ENCODE data around the gene FCHSD2.

The FCHSD2 gene

GRCh38 chr11:72947229-72947628 is 194.9 kb downstream of the FCHSD2 start:
- Histone ChIP-seq H3K4me1 (ENCODE audit: control insufficient read depth, insufficient read depth, low read length, poor library complexity, severe bottlenecking) (no peaks in the 10 kb centered on the region), H3K27ac (ENCODE audit: insufficient read depth, low read length, poor library complexity, severe bottlenecking) (no peak overlapping the region), H3K27me3 (replicated peaks; ENCODE audit: control insufficient read depth, insufficient read depth, low read length, poor library complexity, severe bottlenecking) (no peaks in the 10 kb centered on the region), H3K36me3 (ENCODE audit: control insufficient read depth, insufficient read depth, low read length) (no peaks in the 10 kb centered on the region), H3K9me3 (ENCODE audit: control insufficient read depth, low read length) (no peaks in the 10 kb centered on the region), H3K4me3 (ENCODE audit: insufficient read depth, low read depth, low read length, poor library complexity, severe bottlenecking) (no peak overlapping the region)
- no peak for DNase-seq

DNA sequence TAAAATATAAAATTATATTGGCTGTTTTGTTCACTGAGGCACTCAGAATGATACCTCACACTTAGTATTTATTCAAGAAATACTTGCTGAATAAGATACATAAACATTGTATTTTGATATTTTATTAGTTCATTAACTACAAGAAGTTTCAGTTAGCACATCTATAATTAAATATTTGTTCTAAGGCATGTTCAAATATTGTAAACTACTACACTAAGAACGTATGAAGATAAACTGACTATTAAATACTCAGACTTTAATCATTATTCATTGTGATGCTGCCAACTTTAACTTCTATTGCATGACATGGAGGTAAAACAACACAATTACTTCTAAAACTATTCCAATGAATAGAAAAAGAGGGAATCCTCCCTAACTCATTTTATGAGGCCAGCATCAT is 198.5 kb downstream of the FCHSD2 start:
- no peak for DNase-seq
- Histone ChIP-seq H3K27me3 (replicated peaks; ENCODE audit: control insufficient read depth, insufficient read depth, low read length, poor library complexity, severe bottlenecking) (no peaks in the 10 kb centered on the region), H3K9me3 (ENCODE audit: control insufficient read depth, low read length) (no peaks in the 10 kb centered on the region), H3K4me1 (ENCODE audit: control insufficient read depth, insufficient read depth, low read length, poor library complexity, severe bottlenecking) (no peaks in the 10 kb centered on the region), H3K4me3 (ENCODE audit: insufficient read depth, low read depth, low read length, poor library complexity, severe bottlenecking) (no peak overlapping the region), H3K36me3 (ENCODE audit: control insufficient read depth, insufficient read depth, low read length) (no peaks in the 10 kb centered on the region), H3K27ac (ENCODE audit: insufficient read depth, low read length, poor library complexity, severe bottlenecking) (no peak overlapping the region)

DNA sequence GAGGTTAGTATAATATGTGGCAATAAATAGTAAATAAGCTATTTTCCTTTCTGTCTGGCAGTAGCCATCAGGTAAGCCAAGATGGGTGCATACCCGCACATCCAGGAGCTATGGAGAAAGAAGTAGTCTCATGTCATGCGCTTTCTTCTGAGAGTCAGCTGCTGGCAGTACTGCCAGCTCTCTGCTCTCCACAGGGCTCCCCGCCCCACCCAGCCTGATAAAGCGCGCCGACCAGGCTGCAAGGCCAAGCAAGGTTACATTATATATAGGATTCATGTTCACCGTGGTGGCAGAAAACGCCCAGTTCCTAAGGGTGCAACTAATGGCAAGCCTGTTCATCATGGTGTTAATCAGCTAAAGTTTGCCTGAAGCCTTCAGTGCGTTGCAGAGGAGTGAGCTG is 201.7 kb downstream of the FCHSD2 start:
- Histone ChIP-seq H3K36me3 (ENCODE audit: control insufficient read depth, insufficient read depth, low read length) (no peaks in the 10 kb centered on the region), H3K27ac (ENCODE audit: insufficient read depth, low read length, poor library complexity, severe bottlenecking) (no peak overlapping the region), H3K9me3 (ENCODE audit: control insufficient read depth, low read length) (no peaks in the 10 kb centered on the region), H3K4me1 (ENCODE audit: control insufficient read depth, insufficient read depth, low read length, poor library complexity, severe bottlenecking) (no peaks in the 10 kb centered on the region), H3K27me3 (replicated peaks; ENCODE audit: control insufficient read depth, insufficient read depth, low read length, poor library complexity, severe bottlenecking) (no peaks in the 10 kb centered on the region), H3K4me3 (ENCODE audit: insufficient read depth, low read depth, low read length, poor library complexity, severe bottlenecking) (no peak overlapping the region)
- DNase-seq = no peak

GRCh38 chr11:72939031-72939430 is 203.1 kb downstream of the FCHSD2 start:
- no peaks in the 10 kb centered on the region for H3K9me3 ChIP-seq (ENCODE audit: control insufficient read depth, low read length)
- H3K27me3 ChIP-seq (replicated peaks; ENCODE audit: control insufficient read depth, insufficient read depth, low read length, poor library complexity, severe bottlenecking) = no peaks in the 10 kb centered on the region
- no peaks in the 10 kb centered on the region for H3K4me1 ChIP-seq (ENCODE audit: control insufficient read depth, insufficient read depth, low read length, poor library complexity, severe bottlenecking)
- no peak overlapping the region for H3K4me3 ChIP-seq (ENCODE audit: insufficient read depth, low read depth, low read length, poor library complexity, severe bottlenecking)
- H3K27ac ChIP-seq (ENCODE audit: insufficient read depth, low read length, poor library complexity, severe bottlenecking) = no peak overlapping the region
- no peak for DNase-seq
- no peaks in the 10 kb centered on the region for H3K36me3 ChIP-seq (ENCODE audit: control insufficient read depth, insufficient read depth, low read length)

DNA sequence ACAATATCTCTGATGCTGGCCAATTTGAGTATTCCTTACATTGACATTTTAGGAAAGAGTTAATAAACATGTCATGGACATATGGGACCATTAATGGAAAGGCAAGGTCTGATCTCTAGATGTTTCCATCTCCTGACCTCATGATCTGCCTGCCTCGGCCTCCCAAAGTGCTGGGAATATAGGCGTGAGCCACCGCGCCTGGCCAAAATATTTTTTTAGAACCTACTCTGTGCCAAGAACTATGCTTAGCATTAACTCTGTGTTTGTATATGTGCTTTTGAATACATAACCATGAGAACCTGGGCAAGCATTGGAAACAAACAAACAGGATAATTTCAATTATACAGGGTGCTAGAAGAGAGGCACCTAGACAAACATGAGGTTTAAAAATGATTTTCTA is 204.7 kb downstream of the FCHSD2 start:
- Histone ChIP-seq H3K4me1 (ENCODE audit: control insufficient read depth, insufficient read depth, low read length, poor library complexity, severe bottlenecking) (no peaks in the 10 kb centered on the region), H3K27me3 (replicated peaks; ENCODE audit: control insufficient read depth, insufficient read depth, low read length, poor library complexity, severe bottlenecking) (no peaks in the 10 kb centered on the region), H3K36me3 (ENCODE audit: control insufficient read depth, insufficient read depth, low read length) (no peaks in the 10 kb centered on the region), H3K9me3 (ENCODE audit: control insufficient read depth, low read length) (no peaks in the 10 kb centered on the region), H3K27ac (ENCODE audit: insufficient read depth, low read length, poor library complexity, severe bottlenecking) (no peak overlapping the region), H3K4me3 (ENCODE audit: insufficient read depth, low read depth, low read length, poor library complexity, severe bottlenecking) (no peak overlapping the region)
- DNase-seq = no peak

DNA sequence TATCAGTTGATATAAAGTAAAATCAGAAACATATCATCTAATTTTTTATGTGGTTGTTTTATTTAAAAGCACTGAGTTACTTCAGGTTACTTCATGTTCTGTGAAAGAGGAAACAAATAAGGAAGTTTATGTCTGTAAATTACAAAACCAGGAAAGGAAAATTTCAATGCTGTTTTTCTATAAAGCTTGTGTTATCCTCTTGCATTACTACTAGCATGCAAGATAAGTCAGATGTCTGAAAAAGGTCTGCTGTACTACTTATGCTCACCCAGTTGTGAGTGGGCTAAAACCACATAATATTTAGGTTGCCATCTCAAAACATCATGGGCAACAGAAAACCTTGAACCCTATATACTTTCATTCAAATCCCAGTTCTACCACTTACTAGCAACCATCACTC is 206.4 kb downstream of the FCHSD2 start:
- H3K27ac ChIP-seq (ENCODE audit: insufficient read depth, low read length, poor library complexity, severe bottlenecking) = no peak overlapping the region

DNA sequence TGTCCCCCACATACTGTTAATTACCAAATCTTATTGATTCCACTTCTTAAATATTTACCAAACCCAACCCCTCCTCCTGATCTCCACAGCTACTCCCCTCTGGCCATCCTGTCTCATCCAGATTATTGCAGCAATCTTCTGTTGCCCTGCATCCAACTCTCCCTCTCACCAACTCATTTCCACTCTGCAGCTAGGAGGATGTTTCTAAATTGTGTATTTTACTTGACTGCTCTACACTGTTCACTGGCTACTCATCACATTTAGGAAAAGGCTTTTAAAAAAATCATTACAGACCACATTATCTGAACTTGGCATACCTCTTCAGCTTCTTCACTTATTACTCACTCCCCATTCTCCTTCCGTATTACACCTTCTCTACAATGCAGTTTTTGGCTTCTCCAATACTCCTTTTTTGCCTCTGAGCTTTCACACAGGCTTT is 210.0 kb downstream of the FCHSD2 start:
- H3K27ac ChIP-seq (ENCODE audit: insufficient read depth, low read length, poor library complexity, severe bottlenecking) = no peak overlapping the region
- H3K27me3 ChIP-seq (replicated peaks; ENCODE audit: control insufficient read depth, insufficient read depth, low read length, poor library complexity, severe bottlenecking) = no peaks in the 10 kb centered on the region
- H3K9me3 ChIP-seq (ENCODE audit: control insufficient read depth, low read length) = no peaks in the 10 kb centered on the region
- no peak overlapping the region for H3K4me3 ChIP-seq (ENCODE audit: insufficient read depth, low read depth, low read length, poor library complexity, severe bottlenecking)
- no peaks in the 10 kb centered on the region for H3K36me3 ChIP-seq (ENCODE audit: control insufficient read depth, insufficient read depth, low read length)
- H3K4me1 ChIP-seq (ENCODE audit: control insufficient read depth, insufficient read depth, low read length, poor library complexity, severe bottlenecking) = no peaks in the 10 kb centered on the region
- DNase-seq = no peak

More for the DNA sequence above, 206.4 kb downstream of the FCHSD2 start:
- H3K9me3 ChIP-seq (ENCODE audit: control insufficient read depth, low read length) = no peaks in the 10 kb centered on the region
- no peaks in the 10 kb centered on the region for H3K4me1 ChIP-seq (ENCODE audit: control insufficient read depth, insufficient read depth, low read length, poor library complexity, severe bottlenecking)
- no peaks in the 10 kb centered on the region for H3K27me3 ChIP-seq (replicated peaks; ENCODE audit: control insufficient read depth, insufficient read depth, low read length, poor library complexity, severe bottlenecking)
- H3K36me3 ChIP-seq (ENCODE audit: control insufficient read depth, insufficient read depth, low read length) = no peaks in the 10 kb centered on the region
- H3K4me3 ChIP-seq (ENCODE audit: insufficient read depth, low read depth, low read length, poor library complexity, severe bottlenecking) = no peak overlapping the region
- DNase-seq = no peak

- Histone ChIP-seq H3K27me3 (replicated peaks; ENCODE audit: control insufficient read depth, insufficient read depth, low read length, poor library complexity, severe bottlenecking) (no peaks in the 10 kb centered on the region), H3K9me3 (ENCODE audit: control insufficient read depth, low read length) (no peaks in the 10 kb centered on the region), H3K27ac (ENCODE audit: insufficient read depth, low read length, poor library complexity, severe bottlenecking) (no peak overlapping the region), H3K4me3 (ENCODE audit: insufficient read depth, low read depth, low read length, poor library complexity, severe bottlenecking) (no peak overlapping the region), H3K4me1 (ENCODE audit: control insufficient read depth, insufficient read depth, low read length, poor library complexity, severe bottlenecking) (no peaks in the 10 kb centered on the region), H3K36me3 (ENCODE audit: control insufficient read depth, insufficient read depth, low read length) (no peaks in the 10 kb centered on the region)
- no peak for DNase-seq
Observed at GRCh38 chr11:72930008-72930407, 212.1 kb downstream of the FCHSD2 start.

DNA sequence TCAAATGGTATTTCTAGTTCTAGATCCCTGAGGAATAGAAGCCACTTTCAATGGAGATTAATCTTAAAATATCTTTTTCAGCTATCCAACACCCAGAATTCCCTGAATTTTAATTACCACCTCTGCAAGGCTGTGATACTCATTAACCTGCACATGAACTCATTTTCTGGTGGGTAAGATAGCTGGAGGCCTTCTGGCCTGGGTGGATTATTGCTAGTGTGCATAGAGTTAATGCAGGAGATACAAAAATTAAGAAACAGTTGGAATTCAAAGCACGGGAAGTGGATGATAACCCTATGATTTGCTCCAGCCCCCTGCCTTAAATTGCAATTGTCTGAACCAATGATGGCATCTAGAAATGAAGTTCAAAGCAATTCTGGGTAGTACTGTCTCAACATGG is 212.9 kb downstream of the FCHSD2 start:
- no peaks in the 10 kb centered on the region for H3K36me3 ChIP-seq (ENCODE audit: control insufficient read depth, insufficient read depth, low read length)
- no peak for DNase-seq
- no peaks in the 10 kb centered on the region for H3K4me1 ChIP-seq (ENCODE audit: control insufficient read depth, insufficient read depth, low read length, poor library complexity, severe bottlenecking)
- H3K4me3 ChIP-seq (ENCODE audit: insufficient read depth, low read depth, low read length, poor library complexity, severe bottlenecking) = no peak overlapping the region
- H3K27me3 ChIP-seq (replicated peaks; ENCODE audit: control insufficient read depth, insufficient read depth, low read length, poor library complexity, severe bottlenecking) = no peaks in the 10 kb centered on the region
- no peaks in the 10 kb centered on the region for H3K9me3 ChIP-seq (ENCODE audit: control insufficient read depth, low read length)
- H3K27ac ChIP-seq (ENCODE audit: insufficient read depth, low read length, poor library complexity, severe bottlenecking) = no peak overlapping the region

DNA sequence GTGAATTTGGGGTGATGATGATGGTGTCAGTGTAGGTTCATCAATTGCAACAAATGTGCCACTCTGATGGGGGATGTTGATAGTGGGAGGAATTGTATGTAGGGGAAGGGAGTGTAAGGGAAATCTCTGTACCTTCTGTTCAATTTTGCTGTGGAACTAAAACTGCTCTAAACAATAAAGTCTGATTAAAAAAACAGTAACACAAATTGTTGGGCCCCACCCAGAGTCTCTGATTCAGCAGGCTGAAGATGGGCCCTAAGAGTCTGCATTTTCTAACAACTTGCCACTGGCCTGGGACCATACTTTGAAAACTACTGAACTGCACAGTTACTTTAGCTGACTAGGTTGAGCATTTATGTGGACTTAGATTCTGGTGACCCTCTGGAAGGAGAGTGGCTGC is 214.7 kb downstream of the FCHSD2 start:
- no peaks in the 10 kb centered on the region for H3K36me3 ChIP-seq (ENCODE audit: control insufficient read depth, insufficient read depth, low read length)
- no peak overlapping the region for H3K4me3 ChIP-seq (ENCODE audit: insufficient read depth, low read depth, low read length, poor library complexity, severe bottlenecking)
- no peaks in the 10 kb centered on the region for H3K9me3 ChIP-seq (ENCODE audit: control insufficient read depth, low read length)
- H3K4me1 ChIP-seq (ENCODE audit: control insufficient read depth, insufficient read depth, low read length, poor library complexity, severe bottlenecking) = no peaks in the 10 kb centered on the region
- no peaks in the 10 kb centered on the region for H3K27me3 ChIP-seq (replicated peaks; ENCODE audit: control insufficient read depth, insufficient read depth, low read length, poor library complexity, severe bottlenecking)
- no peak for DNase-seq
- H3K27ac ChIP-seq (ENCODE audit: insufficient read depth, low read length, poor library complexity, severe bottlenecking) = no peak overlapping the region

DNA sequence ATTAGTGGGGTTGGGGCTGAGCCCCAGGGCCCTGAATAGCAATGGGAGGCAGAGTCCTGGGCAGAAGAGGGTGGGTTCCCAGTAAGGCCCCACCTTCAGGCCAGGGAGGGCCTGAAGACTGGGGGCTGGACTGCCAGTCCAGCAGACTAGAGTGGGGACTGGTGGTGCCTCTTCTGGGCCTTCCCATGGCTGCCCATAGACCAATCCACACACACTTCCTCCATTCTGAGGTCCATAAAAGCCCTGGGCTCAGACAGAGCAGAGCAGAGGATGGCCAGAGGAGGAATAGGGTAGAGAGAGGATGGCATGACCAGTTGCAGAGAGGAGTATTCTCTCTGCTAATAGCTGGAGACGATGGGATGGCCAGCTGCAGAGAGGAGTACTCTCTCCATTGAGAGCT is 216.0 kb downstream of the FCHSD2 start:
- Histone ChIP-seq H3K4me1 (ENCODE audit: control insufficient read depth, insufficient read depth, low read length, poor library complexity, severe bottlenecking) (no peaks in the 10 kb centered on the region), H3K27me3 (replicated peaks; ENCODE audit: control insufficient read depth, insufficient read depth, low read length, poor library complexity, severe bottlenecking) (no peaks in the 10 kb centered on the region), H3K27ac (ENCODE audit: insufficient read depth, low read length, poor library complexity, severe bottlenecking) (no peak overlapping the region), H3K9me3 (ENCODE audit: control insufficient read depth, low read length) (no peaks in the 10 kb centered on the region), H3K36me3 (ENCODE audit: control insufficient read depth, insufficient read depth, low read length) (peaks cover 3% of the 10 kb centered on the region), H3K4me3 (ENCODE audit: insufficient read depth, low read depth, low read length, poor library complexity, severe bottlenecking) (no peak overlapping the region)
- no peak for DNase-seq

All from effector memory CD4-positive, alpha-beta T cell (primary cell).